HG02885 (cell line): ENCODE results near the gene WDR90.
"Not testable (repeated sequence)": the region's sequence is repeated elsewhere in the genome, so short reads cannot be mapped to it uniquely, and the experiment has no call there.

Source experiments
- ATAC-seq: cut with Tn5 transposase; IDR thresholded peaks from one replicate; pipeline ENCODE4 v1.9.1; 2021; ENCODE audit warnings: mild to moderate bottlenecking; ENCODE audit not compliant: unreplicated experiment, poor library complexity

The WDR90 gene

GRCh38 chr16:704047-704446, 54.9 kb downstream of the WDR90 start:
- ATAC-seq: no peak

- ATAC-seq: no peak
Observed at GRCh38 chr16:704552-705380, 55.6 kb downstream of the WDR90 start.

GRCh38 chr16:705431-706188, 56.4 kb downstream of the WDR90 start, which contains the start of gene FBXL16:
TSS of gene FBXL16 (minus strand) at chr16:705801. CDS start at chr16:697405, 8,396 bp downstream.
- no peak for ATAC-seq

GRCh38 chr16:706189-707061, 57.3 kb downstream of the WDR90 start:
- ATAC-seq: no peak

- ATAC-seq: no peak
Observed at GRCh38 chr16:707062-707538, 57.9 kb downstream of the WDR90 start.

- ATAC-seq: no peak
Observed at GRCh38 chr16:708019-708418, 58.9 kb downstream of the WDR90 start.

- ATAC-seq: no peak
Observed at GRCh38 chr16:708959-709358, 59.8 kb downstream of the WDR90 start.

GRCh38 chr16:709566-710499, 60.7 kb downstream of the WDR90 start:
- ATAC-seq: no peak

GRCh38 chr16:710500-711075, 61.4 kb downstream of the WDR90 start:
- no peak for ATAC-seq

GRCh38 chr16:711084-711483, 61.9 kb downstream of the WDR90 start:
- no peak for ATAC-seq

GRCh38 chr16:711548-712320, 62.6 kb downstream of the WDR90 start:
- ATAC-seq: no peak

- not testable (repeated sequence) for ATAC-seq
Observed at GRCh38 chr16:712740-713250, 63.6 kb downstream of the WDR90 start.

GRCh38 chr16:714079-714478, 64.9 kb downstream of the WDR90 start:
- ATAC-seq: no peak

- peak; percentile 81 for ATAC-seq
Observed at GRCh38 chr16:714558-715476, 65.7 kb downstream of the WDR90 start, which contains the start of gene METRN. TSS of gene METRN (plus strand) at chr16:715118. CDS start at chr16:715290, 172 bp downstream.

- peak; percentile 14 for ATAC-seq
Observed at GRCh38 chr16:715477-716199, 66.5 kb downstream of the WDR90 start.

- ATAC-seq: no peak
Observed at GRCh38 chr16:716200-716568, 67.0 kb downstream of the WDR90 start.
